ENCODE measurements around the gene PTBP2.
A peak's percentile ranks its signal among the peaks of the same experiment; 100 is the strongest.

The PTBP2 gene

DNA sequence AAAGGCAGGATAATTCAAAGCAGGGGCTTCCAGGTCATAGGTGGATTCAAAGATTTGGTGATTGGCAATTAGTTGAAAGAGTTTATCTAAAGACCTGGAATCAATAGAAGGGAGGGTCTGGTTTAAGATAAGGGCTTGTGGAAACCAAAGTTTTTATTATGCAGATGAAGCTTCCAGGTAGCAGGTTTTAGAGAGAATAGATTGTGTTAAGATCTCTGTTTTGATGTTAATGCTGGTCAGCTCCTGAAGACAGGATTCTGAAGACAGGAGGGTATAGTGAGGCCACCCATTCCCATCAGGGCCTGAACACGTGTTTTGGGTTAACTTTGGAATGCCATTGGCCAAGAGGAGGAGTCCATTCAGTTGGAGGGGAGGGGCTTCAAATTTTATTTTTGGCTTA is 6.1 kb upstream of the PTBP2 start:
- Mint-ChIP-seq H3K4me3 (no peak overlapping the region), H3K36me3 (ENCODE audit: low read depth) (no peaks in the 10 kb centered on the region), H3K4me1 (ENCODE audit: low read depth) (no peaks in the 10 kb centered on the region), H3K27me3 (peaks cover 8% of the 10 kb centered on the region), H3K27ac (no peak overlapping the region), H3K9me3 (no peaks in the 10 kb centered on the region)
- DNase-seq: no peak

- DNase-seq: no peak
- Mint-ChIP-seq H3K9me3 (no peaks in the 10 kb centered on the region), H3K27ac (peak overlapping the region; percentile 69), H3K36me3 (ENCODE audit: low read depth) (peaks cover 35% of the 10 kb centered on the region), H3K27me3 (no peaks in the 10 kb centered on the region), H3K4me1 (ENCODE audit: low read depth) (peaks cover 26% of the 10 kb centered on the region), H3K4me3 (peak overlapping the region; percentile 93)
These were observed 550 bp upstream of the PTBP2 start for GRCh38 chr1:96721053-96721415.

GRCh38 chr1:96722161-96722922 is 758 bp downstream of the PTBP2 start:
- H3K36me3 Mint-ChIP-seq (ENCODE audit: low read depth): peaks cover 48% of the 10 kb centered on the region
- H3K4me3 Mint-ChIP-seq: peak overlapping the region; percentile 93

GRCh38 chr1:96722958-96723357 is 1.4 kb downstream of the PTBP2 start:
- no peaks in the 10 kb centered on the region for H3K27me3 Mint-ChIP-seq
- peaks cover 39% of the 10 kb centered on the region for H3K4me1 Mint-ChIP-seq (ENCODE audit: low read depth)
- DNase-seq: no peak
- peaks cover 53% of the 10 kb centered on the region for H3K36me3 Mint-ChIP-seq (ENCODE audit: low read depth)
- H3K9me3 Mint-ChIP-seq: no peaks in the 10 kb centered on the region
- H3K27ac Mint-ChIP-seq: peak overlapping the region; percentile 93
- peak overlapping the region; percentile 93 for H3K4me3 Mint-ChIP-seq

More at GRCh38 chr1:96722161-96722922, 758 bp downstream of the PTBP2 start:
- DNase-seq: peak; percentile 82
- Mint-ChIP-seq H3K27me3 (no peaks in the 10 kb centered on the region), H3K9me3 (no peaks in the 10 kb centered on the region), H3K27ac (peak overlapping the region; percentile 93), H3K4me1 (ENCODE audit: low read depth) (peaks cover 35% of the 10 kb centered on the region)

DNA sequence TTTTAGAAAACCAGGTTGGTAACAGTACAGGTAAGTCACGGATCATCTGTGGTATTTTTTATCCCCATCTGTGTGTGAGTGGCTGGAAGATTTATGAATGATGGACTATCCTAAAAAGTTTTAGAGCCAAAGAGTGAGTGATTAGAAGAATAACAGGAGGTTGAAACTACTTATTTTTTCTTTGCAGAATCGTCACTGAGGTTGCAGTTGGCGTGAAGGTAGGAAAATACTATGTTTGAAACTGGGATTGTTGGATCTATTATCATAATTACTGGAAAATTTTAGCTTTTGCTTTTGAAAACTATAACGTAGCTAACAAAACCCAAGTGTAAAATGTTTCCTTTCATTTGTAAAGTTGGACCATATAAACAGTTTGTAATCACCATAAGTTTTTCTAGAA is 1.8 kb downstream of the PTBP2 start:
- Mint-ChIP-seq H3K36me3 (ENCODE audit: low read depth) (peaks cover 58% of the 10 kb centered on the region), H3K4me3 (peak overlapping the region; percentile 93), H3K9me3 (no peaks in the 10 kb centered on the region), H3K27ac (peak overlapping the region; percentile 93), H3K27me3 (no peaks in the 10 kb centered on the region), H3K4me1 (ENCODE audit: low read depth) (peaks cover 44% of the 10 kb centered on the region)
- DNase-seq: no peak

- DNase-seq: no peak
- Mint-ChIP-seq H3K27ac (no peak overlapping the region), H3K4me3 (peak overlapping the region; percentile 93), H3K9me3 (no peaks in the 10 kb centered on the region), H3K27me3 (no peaks in the 10 kb centered on the region), H3K36me3 (ENCODE audit: low read depth) (peaks cover 62% of the 10 kb centered on the region), H3K4me1 (ENCODE audit: low read depth) (peaks cover 46% of the 10 kb centered on the region)
These were observed 2.4 kb downstream of the PTBP2 start for GRCh38 chr1:96723936-96724335.

DNA sequence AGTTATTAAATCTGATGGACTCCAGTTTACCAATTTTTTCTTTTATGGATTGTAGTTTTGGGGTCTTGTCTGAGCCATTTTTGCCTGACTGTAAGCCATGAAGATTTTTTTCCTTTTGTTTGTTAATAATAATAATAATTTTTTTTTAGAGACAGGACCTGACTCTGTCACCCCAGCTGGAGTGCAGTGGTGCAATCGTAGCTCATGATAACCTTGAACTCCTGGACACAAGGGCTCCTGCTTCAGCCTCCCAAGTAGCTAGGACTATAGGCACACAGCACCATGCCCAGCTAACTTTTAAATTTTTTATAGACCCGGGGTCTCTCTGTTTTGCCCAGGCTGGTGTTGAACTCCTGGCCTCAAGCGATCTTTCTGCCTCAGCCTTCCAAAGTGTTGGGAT is 6.3 kb downstream of the PTBP2 start:
- no peak for DNase-seq
- Mint-ChIP-seq H3K36me3 (ENCODE audit: low read depth) (peaks cover 85% of the 10 kb centered on the region), H3K4me3 (no peak overlapping the region)

GRCh38 chr1:96730574-96731298 is 9.2 kb downstream of the PTBP2 start:
- Mint-ChIP-seq H3K4me1 (ENCODE audit: low read depth) (peaks cover 53% of the 10 kb centered on the region), H3K9me3 (no peaks in the 10 kb centered on the region), H3K36me3 (ENCODE audit: low read depth) (peaks cover 89% of the 10 kb centered on the region), H3K27ac (no peak overlapping the region), H3K27me3 (no peaks in the 10 kb centered on the region), H3K4me3 (no peak overlapping the region)
- no peak for DNase-seq

More for the DNA sequence above, 6.3 kb downstream of the PTBP2 start:
- Mint-ChIP-seq H3K9me3 (no peaks in the 10 kb centered on the region), H3K27me3 (no peaks in the 10 kb centered on the region), H3K27ac (no peak overlapping the region), H3K4me1 (ENCODE audit: low read depth) (peaks cover 57% of the 10 kb centered on the region)

DNA sequence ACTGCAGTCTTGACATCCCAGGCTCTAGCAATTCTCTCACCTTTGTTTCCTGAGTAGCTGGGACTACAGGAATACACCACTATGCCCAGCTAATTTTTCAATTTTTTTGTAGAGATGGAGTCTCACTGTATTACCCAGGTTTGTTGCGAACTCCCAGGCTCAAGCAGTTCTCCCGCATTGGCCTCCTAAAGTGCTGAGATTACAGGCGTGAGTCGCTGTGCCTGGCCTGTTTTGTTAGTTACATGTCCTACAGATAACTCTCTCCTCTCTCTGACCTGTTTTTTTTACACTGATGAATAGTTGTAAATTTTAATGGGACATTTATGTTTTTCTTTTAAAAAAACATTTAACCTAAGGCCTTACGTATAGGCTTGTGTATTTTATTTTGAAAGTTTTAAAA is 19.8 kb downstream of the PTBP2 start:
- Mint-ChIP-seq H3K36me3 (ENCODE audit: low read depth) (peaks cover 74% of the 10 kb centered on the region), H3K27me3 (no peaks in the 10 kb centered on the region), H3K9me3 (no peaks in the 10 kb centered on the region), H3K27ac (no peak overlapping the region), H3K4me3 (no peak overlapping the region), H3K4me1 (ENCODE audit: low read depth) (peaks cover 43% of the 10 kb centered on the region)
- DNase-seq: no peak

DNA sequence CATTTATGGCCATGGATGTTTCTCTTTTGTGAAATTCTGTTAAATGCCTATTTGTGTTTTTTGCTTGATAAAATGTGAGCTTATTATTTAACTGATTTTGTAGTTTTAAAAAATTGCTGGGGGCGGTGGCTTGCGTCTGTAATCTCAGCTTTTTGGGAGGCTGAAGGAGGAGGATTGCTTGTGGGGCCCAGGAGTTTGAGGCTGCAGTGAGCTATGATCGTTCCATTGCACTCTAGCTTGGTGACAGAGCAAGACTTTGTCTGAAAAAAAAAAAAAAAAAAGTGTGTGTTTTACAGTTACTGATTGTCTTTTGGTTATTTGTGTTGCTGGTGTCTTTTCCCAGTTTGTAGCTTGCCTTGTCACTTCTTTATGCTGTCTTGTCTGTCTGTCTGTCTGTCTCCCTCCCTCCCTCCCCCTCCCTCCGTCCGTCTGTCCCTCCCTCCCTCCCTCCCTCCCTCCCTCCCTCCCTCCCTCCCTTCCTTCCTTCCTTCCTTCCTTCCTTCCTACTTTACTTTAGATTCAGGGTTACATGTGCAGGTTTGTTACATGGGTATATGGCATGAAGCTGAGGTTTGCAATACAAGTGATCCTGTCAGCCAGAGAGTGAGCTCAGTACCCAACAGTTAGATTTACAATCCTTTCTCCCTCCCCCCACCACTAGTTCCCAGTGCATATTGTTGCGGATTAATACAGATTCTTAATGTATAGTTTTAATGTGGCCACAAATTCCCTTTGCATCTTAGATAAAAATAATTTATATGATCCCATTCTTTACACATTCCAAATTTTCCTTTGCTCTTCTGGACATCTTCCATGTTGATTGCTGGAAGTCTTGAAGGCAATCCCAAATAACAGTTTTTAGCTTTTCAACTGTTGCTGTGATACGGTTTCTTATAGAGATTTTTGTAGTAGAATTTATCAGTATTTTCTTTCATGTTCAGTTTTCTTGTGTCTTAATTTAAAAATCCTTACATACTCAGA is 25.1 kb downstream of the PTBP2 start:
- peaks cover 69% of the 10 kb centered on the region for H3K36me3 Mint-ChIP-seq (ENCODE audit: low read depth)
- no peaks in the 10 kb centered on the region for H3K27me3 Mint-ChIP-seq
- no peak for DNase-seq
- H3K4me1 Mint-ChIP-seq (ENCODE audit: low read depth): peaks cover 46% of the 10 kb centered on the region
- no peaks in the 10 kb centered on the region for H3K9me3 Mint-ChIP-seq
- H3K27ac Mint-ChIP-seq: no peak overlapping the region
- H3K4me3 Mint-ChIP-seq: no peak overlapping the region

- H3K27me3 Mint-ChIP-seq: no peaks in the 10 kb centered on the region
- no peaks in the 10 kb centered on the region for H3K9me3 Mint-ChIP-seq
- H3K27ac Mint-ChIP-seq: no peak overlapping the region
- H3K4me3 Mint-ChIP-seq: no peak overlapping the region
- DNase-seq: no peak
- H3K4me1 Mint-ChIP-seq (ENCODE audit: low read depth): peaks cover 43% of the 10 kb centered on the region
- H3K36me3 Mint-ChIP-seq (ENCODE audit: low read depth): peaks cover 70% of the 10 kb centered on the region
These were observed 26.0 kb downstream of the PTBP2 start for GRCh38 chr1:96747565-96747964.

- H3K27me3 Mint-ChIP-seq: no peaks in the 10 kb centered on the region
- H3K4me1 Mint-ChIP-seq (ENCODE audit: low read depth): peaks cover 41% of the 10 kb centered on the region
- no peaks in the 10 kb centered on the region for H3K9me3 Mint-ChIP-seq
- DNase-seq: no peak
- peaks cover 73% of the 10 kb centered on the region for H3K36me3 Mint-ChIP-seq (ENCODE audit: low read depth)
- no peak overlapping the region for H3K4me3 Mint-ChIP-seq
- H3K27ac Mint-ChIP-seq: no peak overlapping the region
These were observed 26.5 kb downstream of the PTBP2 start for GRCh38 chr1:96748078-96748477.

DNA sequence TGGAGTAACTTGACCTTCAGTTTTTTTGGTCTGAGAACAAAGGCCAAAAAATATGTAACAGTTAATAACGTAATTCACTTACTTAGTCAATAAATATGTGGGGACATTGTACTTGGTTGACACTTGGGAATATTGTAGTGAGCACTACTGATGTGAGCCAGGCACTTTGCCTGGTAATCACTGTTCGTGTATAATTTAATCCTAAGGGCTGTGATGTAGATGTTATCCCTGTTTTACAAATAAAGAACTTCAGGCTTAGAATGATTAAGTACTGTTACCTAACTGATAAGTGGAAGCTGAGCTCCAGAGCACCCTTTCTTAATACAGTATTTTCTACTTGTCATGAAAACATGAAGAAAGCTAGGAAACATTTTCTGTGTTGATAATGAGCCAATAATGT is 28.0 kb downstream of the PTBP2 start:
- Mint-ChIP-seq H3K27me3 (no peaks in the 10 kb centered on the region), H3K4me3 (no peak overlapping the region), H3K9me3 (no peaks in the 10 kb centered on the region), H3K27ac (no peak overlapping the region), H3K4me1 (ENCODE audit: low read depth) (peaks cover 37% of the 10 kb centered on the region), H3K36me3 (ENCODE audit: low read depth) (peaks cover 77% of the 10 kb centered on the region)
- no peak for DNase-seq

DNA sequence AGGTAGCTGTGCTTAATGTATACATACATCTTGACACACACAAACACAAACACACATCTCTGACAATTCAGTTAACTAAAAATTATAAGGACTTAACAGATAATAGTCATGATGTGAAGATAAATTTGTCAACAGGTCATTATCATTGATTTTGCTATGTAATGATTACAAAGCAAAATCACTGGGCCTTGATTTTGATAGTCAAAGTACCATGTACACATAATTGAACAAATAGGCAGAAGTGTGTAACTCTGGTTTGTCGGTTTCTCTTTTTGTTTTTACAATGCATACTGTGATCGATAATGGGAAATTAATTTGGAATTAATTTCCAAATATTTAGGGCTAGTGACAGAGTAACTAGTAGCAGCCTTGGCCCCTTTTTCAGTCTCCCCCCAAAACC is 30.8 kb downstream of the PTBP2 start:
- no peak overlapping the region for H3K27ac Mint-ChIP-seq

More for the DNA sequence above, 30.8 kb downstream of the PTBP2 start:
- Mint-ChIP-seq H3K9me3 (no peaks in the 10 kb centered on the region), H3K27me3 (no peaks in the 10 kb centered on the region), H3K4me1 (ENCODE audit: low read depth) (peaks cover 23% of the 10 kb centered on the region), H3K4me3 (no peak overlapping the region), H3K36me3 (ENCODE audit: low read depth) (peaks cover 92% of the 10 kb centered on the region)
- DNase-seq: no peak

Data from activated T-cell treated with anti-CD3 and anti-CD28 coated beads, Interleukin-2, amount 50 U/mL, for 24 hours (primary cell).